Measurements from ENCODE around the gene IFITM2.

- TF ChIP-seq POLR2A (IDR thresholded peaks at IDR 0.05; ENCODE audit: extremely low read depth, insufficient read length) = no peak
- TF ChIP-seq, protein P1, sequence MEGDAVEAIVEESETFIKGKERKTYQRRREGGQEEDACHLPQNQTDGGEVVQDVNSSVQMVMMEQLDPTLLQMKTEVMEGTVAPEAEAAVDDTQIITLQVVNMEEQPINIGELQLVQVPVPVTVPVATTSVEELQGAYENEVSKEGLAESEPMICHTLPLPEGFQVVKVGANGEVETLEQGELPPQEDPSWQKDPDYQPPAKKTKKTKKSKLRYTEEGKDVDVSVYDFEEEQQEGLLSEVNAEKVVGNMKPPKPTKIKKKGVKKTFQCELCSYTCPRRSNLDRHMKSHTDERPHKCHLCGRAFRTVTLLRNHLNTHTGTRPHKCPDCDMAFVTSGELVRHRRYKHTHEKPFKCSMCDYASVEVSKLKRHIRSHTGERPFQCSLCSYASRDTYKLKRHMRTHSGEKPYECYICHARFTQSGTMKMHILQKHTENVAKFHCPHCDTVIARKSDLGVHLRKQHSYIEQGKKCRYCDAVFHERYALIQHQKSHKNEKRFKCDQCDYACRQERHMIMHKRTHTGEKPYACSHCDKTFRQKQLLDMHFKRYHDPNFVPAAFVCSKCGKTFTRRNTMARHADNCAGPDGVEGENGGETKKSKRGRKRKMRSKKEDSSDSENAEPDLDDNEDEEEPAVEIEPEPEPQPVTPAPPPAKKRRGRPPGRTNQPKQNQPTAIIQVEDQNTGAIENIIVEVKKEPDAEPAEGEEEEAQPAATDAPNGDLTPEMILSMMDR (IDR thresholded peaks at IDR 0.05; ENCODE audit: low read depth, low read length) = no peak
Measured at GRCh38 chr11:350723-351255, 43.2 kb downstream of the IFITM2 start.
